Measurements from ENCODE around the gene GPC5. TPM values are rescaled to one million over a fixed set of nuclear protein-coding genes. Genes with fewer than 3 reads are reported as not detected.

Gene GPC5
- total RNA-seq, 1 experiment from 2014 or later = 0.21 TPM

DNA sequence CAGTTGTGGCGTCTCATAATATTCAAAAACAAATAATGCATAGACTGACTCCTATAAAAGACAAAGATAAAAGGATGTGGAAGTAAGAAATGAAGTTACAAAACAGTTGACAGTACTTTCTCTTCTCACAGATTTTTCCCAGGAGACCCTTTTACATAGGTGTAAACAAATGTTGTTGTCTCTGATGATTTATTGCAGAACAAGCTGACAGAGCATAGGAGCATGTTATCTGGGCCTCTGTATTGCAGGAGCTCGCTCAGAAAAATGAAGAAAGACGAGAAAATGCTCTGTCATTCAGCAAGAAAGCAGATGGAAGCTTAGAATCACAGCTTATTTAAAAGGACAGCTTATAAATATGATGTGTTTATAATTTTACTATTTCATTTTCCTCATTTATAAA is 1474.6 kb downstream of the GPC5 start:
- intact Hi-C loops (cut with micrococcal nuclease; ENCODE audit: unreplicated experiment) = no loop called here
- ChIA-PET CTCF (no interaction called here), POLR2A (ENCODE audit: low non-redundant PET) (no interaction called here)
- no peaks in the 10 kb centered on the region for H3K4me1 ChIP-seq (ENCODE audit: insufficient read depth, low read length, poor library complexity, severe bottlenecking)
- H3K36me3 ChIP-seq (ENCODE audit: insufficient read depth, low read length, poor library complexity, severe bottlenecking) = no peaks in the 10 kb centered on the region
- H3K27me3 ChIP-seq (replicated peaks; ENCODE audit: insufficient read depth, low read depth, low read length, poor library complexity) = no peaks in the 10 kb centered on the region
- no TSS peak for BruUV-seq (replicated peaks)
- TF ChIP-seq, protein P1, sequence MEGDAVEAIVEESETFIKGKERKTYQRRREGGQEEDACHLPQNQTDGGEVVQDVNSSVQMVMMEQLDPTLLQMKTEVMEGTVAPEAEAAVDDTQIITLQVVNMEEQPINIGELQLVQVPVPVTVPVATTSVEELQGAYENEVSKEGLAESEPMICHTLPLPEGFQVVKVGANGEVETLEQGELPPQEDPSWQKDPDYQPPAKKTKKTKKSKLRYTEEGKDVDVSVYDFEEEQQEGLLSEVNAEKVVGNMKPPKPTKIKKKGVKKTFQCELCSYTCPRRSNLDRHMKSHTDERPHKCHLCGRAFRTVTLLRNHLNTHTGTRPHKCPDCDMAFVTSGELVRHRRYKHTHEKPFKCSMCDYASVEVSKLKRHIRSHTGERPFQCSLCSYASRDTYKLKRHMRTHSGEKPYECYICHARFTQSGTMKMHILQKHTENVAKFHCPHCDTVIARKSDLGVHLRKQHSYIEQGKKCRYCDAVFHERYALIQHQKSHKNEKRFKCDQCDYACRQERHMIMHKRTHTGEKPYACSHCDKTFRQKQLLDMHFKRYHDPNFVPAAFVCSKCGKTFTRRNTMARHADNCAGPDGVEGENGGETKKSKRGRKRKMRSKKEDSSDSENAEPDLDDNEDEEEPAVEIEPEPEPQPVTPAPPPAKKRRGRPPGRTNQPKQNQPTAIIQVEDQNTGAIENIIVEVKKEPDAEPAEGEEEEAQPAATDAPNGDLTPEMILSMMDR (conservative IDR thresholded peaks at IDR 0.05; ENCODE audit: low read depth, low read length) = no peak
- no peak for TF ChIP-seq EZH2 (IDR thresholded peaks at IDR 0.05; ENCODE audit: borderline replicate concordance, low read depth, low read length, poor library complexity, severe bottlenecking)
- no peak overlapping the region for H3K27ac ChIP-seq (ENCODE audit: low read depth, low read length, poor library complexity, severe bottlenecking)
- DNase-seq (ENCODE audit: low spot score) = no peak
- H3K9me3 ChIP-seq (ENCODE audit: low read depth, low read length, poor library complexity, severe bottlenecking) = no peaks in the 10 kb centered on the region
- H3K4me3 ChIP-seq (ENCODE audit: low read depth, low read length, poor library complexity, severe bottlenecking) = no peak overlapping the region

DNA sequence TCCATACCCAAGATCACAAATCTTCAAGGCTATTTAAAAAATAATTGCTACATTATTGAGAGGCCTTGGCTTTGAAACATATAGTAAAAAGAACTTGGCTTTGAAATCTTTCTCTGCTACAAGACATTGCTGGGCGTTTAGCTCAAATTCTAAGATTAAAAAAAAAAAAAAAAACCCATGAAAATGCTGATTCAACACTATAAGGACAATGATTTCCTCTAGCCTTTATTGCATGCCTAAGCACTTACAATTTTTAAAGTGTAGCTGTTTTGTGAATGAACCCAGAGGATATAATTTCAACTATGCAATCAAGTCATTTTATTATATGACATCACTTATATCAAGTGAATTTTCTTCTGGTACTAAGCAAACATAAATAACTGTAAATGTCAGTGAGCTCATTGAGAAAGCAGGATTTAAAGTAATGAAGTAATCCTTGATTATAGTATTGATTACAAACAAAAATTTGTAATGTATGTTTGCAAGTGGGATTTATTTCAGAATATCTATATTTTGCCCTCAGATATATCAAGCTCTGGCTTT is 1488.2 kb downstream of the GPC5 start:
- intact Hi-C loops (cut with micrococcal nuclease; ENCODE audit: unreplicated experiment) = no loop called here
- H3K27me3 ChIP-seq (replicated peaks; ENCODE audit: insufficient read depth, low read depth, low read length, poor library complexity) = no peaks in the 10 kb centered on the region
- DNase-seq (ENCODE audit: low spot score) = no peak
- POLR2A ChIA-PET (ENCODE audit: low non-redundant PET) = no interaction called here
- H3K27ac ChIP-seq (ENCODE audit: low read depth, low read length, poor library complexity, severe bottlenecking) = no peak overlapping the region
- H3K4me3 ChIP-seq (ENCODE audit: low read depth, low read length, poor library complexity, severe bottlenecking) = no peak overlapping the region
- TF ChIP-seq, protein P1 (conservative IDR thresholded peaks at IDR 0.05; ENCODE audit: low read depth, low read length) = no peak
- no peak for TF ChIP-seq EZH2 (IDR thresholded peaks at IDR 0.05; ENCODE audit: borderline replicate concordance, low read depth, low read length, poor library complexity, severe bottlenecking)
- BruUV-seq (replicated peaks) = no TSS peak
- CTCF ChIA-PET = interaction anchor here (0.6 kb wide), 1 partner anchor 314 kb away, joined by 3 read pairs; no protein-coding TSS in a partner anchor
- no peaks in the 10 kb centered on the region for H3K36me3 ChIP-seq (ENCODE audit: insufficient read depth, low read length, poor library complexity, severe bottlenecking)
- H3K4me1 ChIP-seq (ENCODE audit: insufficient read depth, low read length, poor library complexity, severe bottlenecking) = no peaks in the 10 kb centered on the region
- no peaks in the 10 kb centered on the region for H3K9me3 ChIP-seq (ENCODE audit: low read depth, low read length, poor library complexity, severe bottlenecking)

DNA sequence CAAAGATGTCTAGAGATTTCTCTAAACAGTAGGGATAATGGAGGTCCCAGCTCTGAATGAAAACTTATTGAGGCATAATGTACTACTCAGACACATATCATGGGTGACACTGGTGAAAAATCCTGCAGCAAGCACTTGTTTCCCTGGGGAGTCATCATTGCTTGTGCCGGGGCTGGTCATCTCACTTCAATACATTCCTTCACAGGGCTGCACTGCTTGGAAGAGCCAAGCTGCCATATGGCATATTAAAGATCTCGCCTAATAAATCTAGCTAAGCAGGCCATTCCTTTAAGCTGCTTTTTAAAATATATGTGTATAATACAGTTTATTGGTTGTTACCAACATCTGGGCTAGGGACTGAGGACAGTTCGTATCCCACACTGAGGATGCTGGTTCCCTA is 1496.0 kb downstream of the GPC5 start:
- CTCF ChIA-PET = no interaction called here
- H3K27ac ChIP-seq (ENCODE audit: low read depth, low read length, poor library complexity, severe bottlenecking) = no peak overlapping the region
- H3K9me3 ChIP-seq (ENCODE audit: low read depth, low read length, poor library complexity, severe bottlenecking) = no peaks in the 10 kb centered on the region
- no peaks in the 10 kb centered on the region for H3K36me3 ChIP-seq (ENCODE audit: insufficient read depth, low read length, poor library complexity, severe bottlenecking)
- DNase-seq (ENCODE audit: low spot score) = no peak
- no peak overlapping the region for H3K4me3 ChIP-seq (ENCODE audit: low read depth, low read length, poor library complexity, severe bottlenecking)
- no peaks in the 10 kb centered on the region for H3K27me3 ChIP-seq (replicated peaks; ENCODE audit: insufficient read depth, low read depth, low read length, poor library complexity)
- BruUV-seq (replicated peaks) = no TSS peak
- no peak for TF ChIP-seq EZH2 (IDR thresholded peaks at IDR 0.05; ENCODE audit: borderline replicate concordance, low read depth, low read length, poor library complexity, severe bottlenecking)
- TF ChIP-seq, protein P1 (conservative IDR thresholded peaks at IDR 0.05; ENCODE audit: low read depth, low read length) = no peak
- POLR2A ChIA-PET (ENCODE audit: low non-redundant PET) = no interaction called here
- intact Hi-C loops (cut with micrococcal nuclease; ENCODE audit: unreplicated experiment) = no loop called here
- H3K4me1 ChIP-seq (ENCODE audit: insufficient read depth, low read length, poor library complexity, severe bottlenecking) = no peaks in the 10 kb centered on the region

Data from A673 (cell line).